GM18951 (cell line): ENCODE data around the gene TBX15.

Experiments
- POLR2A ChIP-seq: IDR thresholded peaks from 4 replicates; pipeline ENCODE4 v1.6.1; 2011; ENCODE audit warnings: mild to moderate bottlenecking; ENCODE audit not compliant: insufficient read length, insufficient read depth; ENCODE audit errors: extremely low read depth
- in situ Hi-C: fragments of 300-500 bp; cut with MboI; formaldehyde crosslinking; loops from one replicate; pipeline ENCODE4 v1.12.0; 2022; ENCODE audit warnings: low sequenced_read_pairs, mixed read lengths, inconsistent platforms; ENCODE audit not compliant: unreplicated experiment

Gene TBX15

DNA sequence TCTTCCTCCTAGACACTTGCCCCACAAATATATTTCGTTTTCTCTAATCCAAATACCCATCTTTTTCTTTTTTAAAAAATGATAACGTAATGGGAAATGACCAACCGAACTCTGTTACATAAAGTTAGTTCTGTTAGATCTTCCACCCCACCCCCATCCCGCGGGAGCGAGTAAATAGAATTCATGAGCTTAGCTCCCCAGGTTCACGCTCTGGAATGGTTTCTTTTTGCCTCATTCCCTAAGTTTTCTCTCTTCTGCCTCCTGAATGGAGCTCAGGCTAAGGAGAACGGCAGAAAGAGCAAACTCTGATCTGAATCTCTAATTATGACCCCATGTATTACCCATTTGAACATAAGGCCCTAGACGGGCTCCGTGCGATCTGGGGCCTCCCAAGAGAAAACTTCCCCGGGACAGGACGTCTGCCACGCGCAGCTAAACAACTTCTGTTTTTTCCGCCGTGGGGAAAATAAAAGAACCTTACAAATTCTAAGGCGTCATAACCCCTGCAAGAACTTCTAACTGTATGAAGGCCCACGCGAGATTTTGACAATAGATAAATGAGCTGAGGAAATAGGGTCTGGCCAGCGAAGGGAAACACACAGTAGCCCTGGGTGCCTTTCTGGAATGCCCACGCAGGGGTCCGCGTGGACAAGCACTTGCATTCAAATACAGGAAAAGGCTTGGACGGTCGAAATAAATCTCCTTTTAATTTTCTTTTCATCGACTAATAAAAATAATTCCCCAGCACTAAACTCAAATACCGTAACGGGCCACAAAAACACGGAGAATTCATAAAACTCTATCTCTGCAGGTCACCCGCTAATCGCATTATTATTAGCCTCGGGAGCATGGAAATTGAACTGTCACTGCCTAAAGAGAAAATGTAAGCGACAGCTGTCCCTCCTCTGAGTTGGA, 2.2 kb downstream of the TBX15 start:
- no peak for TF ChIP-seq POLR2A
- in situ Hi-C loops, result no loop called here

DNA sequence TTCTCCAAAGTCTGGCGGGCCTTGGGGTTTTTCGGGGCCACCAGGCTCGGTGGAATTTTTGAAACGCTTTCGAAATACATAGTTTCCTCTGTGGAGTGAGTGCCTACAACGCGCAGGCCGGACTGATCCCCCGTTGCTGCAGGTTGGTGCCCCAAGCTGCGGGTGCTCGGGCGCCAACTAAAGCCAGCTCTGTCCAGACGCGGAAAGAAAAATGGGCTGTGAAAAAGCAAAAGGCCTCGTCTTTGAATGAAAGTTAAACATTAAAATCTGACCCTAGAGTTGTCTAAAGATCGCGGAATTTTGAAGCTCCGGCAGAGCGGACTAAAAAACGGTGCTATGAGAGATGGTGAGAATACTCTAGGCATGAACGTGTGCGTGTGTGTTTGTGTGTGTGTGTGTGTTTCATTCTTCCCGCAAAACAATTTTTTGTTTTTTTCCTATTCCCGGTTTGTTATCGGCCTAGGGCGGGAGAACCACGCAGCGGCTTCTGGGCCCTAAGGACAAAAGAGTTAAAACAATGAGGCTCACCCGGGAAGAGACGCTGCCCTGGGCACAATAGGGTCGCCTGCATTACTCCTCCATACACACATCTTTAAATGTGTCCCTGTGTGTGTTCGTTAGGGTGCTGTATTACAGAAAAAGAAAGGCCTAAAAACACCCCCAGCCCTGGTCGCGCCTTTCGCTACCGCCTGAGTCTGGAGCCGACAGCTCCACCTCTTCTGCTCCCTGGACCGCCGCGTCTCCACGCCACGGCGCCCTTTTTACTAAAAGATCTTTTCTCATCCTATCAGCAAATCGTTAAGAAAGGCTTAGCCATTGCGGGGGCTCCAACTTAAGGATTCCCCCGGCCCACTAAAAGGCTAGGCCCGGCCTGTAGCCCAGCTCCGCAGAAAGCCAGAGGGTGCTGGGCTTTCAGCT, 3.2 kb downstream of the TBX15 start:
- in situ Hi-C loops, result no loop called here
- TF ChIP-seq POLR2A, result peak; percentile 50

DNA sequence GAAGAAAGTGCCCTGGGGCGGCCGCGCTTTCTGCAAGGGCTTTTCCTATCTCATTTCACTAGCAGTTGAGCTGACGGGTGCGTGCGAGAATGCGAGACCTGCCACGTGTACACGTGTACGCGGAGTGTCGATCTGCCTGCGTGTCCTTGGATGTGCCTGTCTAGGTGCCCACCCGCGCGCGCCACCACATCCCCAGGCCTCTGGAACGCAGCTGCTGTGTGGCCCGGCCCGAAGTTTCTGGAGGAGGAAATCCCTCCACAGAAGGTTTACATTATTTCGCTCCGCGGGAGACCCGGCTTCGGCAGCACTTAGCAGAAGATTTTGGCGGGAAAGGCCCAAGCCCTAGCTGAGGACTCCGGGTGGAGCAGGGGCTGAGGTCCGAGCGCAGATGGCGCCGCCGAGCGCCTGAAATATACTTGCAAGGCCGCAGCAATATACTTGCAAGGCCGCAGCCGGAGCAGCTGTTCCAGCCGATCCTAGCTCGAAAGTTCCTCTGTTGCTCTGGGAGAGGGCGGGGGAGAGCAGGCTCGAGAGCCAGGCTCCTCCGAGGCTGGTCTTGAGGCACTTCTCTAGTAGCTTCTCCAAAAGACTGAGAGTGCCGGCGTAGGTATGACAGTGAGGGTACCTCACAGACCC, 3.9 kb downstream of the TBX15 start:
- TF ChIP-seq POLR2A, result no peak
- in situ Hi-C loops, result no loop called here

DNA sequence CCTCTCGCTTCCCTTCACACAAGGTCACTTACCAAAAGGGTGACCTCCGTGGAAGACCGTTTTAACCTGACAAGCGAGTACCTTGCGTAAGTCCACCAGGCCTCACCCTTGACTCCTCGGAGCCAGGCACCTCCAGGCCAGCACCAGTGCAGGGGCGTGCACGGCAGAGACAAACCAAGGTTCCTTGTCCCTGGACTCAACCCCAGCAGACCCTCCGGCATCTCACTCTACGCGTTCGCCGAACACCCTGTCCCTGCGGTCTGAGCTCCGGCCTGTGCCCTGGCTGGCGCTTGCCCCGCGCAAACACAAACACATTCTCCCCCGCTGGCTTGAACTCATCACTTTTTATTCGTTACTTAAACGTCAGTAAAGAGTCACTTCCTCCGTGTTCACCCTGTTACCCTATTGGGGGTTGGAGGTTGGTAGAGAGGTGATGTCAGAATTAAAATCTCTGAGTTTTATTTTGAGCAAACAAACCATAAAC, 4.5 kb downstream of the TBX15 start:
- in situ Hi-C loops, result no loop called here
- TF ChIP-seq POLR2A, result peak; percentile 47

DNA sequence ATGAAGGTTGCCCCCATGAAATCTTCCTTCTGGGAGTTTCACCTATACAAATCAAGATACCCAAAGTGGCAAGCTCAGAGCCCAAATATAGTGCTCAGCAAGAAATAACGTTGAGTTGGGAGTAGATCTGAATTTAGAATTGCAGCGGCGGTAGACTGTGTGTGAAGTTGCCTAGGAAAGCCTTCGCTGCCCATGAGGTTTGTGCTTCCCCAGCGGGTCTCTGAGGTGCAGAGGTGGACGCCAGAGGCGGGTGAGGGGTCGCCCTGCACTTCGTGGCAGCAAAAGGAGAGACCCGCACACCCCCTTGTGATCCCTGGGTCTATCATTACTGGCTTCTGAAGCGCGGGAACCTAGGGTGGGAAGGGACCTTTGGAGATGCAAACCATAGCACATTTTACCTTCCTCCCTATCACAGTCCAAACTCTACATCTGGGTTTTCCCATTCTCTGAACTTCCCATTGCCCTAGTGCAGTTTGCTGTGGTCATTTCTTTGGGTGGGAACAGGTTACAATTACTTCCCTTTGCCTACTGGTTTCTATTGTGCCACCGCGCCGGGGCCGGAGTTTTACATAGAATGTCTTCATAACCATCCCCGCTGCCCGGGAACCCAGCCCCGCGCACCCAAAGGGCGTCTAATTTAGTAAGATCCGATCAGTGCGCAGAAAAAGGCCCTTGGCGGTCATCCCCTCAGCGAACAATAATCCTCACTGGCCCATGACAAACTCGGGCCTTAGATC, 5.2 kb downstream of the TBX15 start:
- no peak for TF ChIP-seq POLR2A
- in situ Hi-C loops, result no loop called here

DNA sequence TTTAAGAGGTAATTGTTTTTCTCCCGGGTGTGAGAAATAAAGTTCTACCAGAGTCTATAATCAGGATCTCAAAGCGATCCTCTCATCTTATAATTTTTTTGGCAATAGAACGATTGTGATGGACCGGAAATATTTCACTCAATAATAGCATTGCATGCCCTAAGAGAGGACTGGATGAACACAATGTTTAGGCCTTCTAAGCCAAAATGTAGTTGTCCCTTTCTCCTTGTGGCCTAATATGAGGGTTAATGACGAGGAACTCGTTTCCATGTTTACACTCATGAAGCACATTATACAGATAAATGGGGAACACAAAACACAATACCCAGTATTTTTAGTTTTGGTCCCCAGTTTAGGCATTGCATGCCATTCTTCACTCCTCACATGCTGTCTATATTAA, 5.9 kb downstream of the TBX15 start:
- TF ChIP-seq POLR2A, result no peak
- in situ Hi-C loops, result no loop called here

DNA sequence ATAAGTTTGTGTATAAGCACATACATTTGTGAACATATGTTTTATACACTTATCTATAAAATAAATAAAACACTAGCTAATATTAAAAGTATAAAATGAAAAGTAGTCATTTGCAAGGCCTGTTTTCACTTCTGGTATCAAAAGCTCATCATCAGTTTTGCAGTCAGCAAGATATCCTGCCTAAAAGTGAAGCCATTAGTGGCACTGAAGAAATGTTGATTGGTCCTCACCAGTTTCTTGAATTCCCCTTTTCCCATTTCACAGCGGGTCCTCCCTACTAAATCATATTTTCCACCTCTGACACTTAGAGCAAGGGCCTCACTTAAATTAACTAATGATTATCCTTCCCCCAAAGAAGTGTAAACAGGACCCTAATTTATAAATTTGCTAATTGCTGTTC, 6.7 kb downstream of the TBX15 start:
- TF ChIP-seq POLR2A, result no peak
- in situ Hi-C loops, result no loop called here

DNA sequence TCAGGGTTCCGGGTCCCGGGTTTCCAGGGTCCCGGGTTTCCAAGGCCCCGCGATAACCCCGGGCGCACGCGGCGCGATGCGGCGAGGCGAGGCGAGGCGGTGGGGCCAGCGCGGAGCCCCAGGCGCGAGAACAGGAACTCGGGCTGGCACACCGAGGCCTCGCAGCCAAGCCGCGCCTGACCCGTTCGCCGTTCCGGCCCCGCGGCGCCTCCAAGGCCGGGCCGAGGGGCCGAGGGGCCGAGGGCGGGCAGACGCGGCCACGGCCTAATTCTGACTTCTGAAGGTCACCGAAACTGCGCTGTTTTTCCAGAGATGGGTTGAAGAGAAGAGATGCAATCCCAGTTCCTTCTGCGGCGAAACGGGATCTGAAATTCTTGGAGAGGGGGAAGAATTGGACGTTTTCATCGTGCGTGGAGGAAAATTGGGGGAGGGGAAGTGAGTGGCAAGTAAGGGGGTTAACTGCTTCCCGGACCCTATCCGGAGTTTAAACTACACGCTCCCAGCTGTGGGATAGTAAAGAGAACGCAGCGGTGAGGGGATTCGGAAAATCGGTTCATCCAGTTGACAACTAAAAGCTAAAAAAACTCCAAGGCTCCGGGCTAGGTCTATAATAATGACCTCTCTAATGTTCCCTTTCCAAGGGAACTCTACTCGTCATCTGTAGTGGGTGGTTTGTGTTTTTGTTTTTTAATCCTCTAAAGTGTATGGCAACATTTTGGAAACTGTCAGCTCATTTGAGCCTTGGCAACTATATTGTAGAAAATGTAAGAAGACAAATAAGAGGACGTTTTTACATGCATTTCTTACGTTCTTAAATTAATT, 8.2 kb downstream of the TBX15 start:
- in situ Hi-C loops, result no loop called here
- TF ChIP-seq POLR2A, result no peak

DNA sequence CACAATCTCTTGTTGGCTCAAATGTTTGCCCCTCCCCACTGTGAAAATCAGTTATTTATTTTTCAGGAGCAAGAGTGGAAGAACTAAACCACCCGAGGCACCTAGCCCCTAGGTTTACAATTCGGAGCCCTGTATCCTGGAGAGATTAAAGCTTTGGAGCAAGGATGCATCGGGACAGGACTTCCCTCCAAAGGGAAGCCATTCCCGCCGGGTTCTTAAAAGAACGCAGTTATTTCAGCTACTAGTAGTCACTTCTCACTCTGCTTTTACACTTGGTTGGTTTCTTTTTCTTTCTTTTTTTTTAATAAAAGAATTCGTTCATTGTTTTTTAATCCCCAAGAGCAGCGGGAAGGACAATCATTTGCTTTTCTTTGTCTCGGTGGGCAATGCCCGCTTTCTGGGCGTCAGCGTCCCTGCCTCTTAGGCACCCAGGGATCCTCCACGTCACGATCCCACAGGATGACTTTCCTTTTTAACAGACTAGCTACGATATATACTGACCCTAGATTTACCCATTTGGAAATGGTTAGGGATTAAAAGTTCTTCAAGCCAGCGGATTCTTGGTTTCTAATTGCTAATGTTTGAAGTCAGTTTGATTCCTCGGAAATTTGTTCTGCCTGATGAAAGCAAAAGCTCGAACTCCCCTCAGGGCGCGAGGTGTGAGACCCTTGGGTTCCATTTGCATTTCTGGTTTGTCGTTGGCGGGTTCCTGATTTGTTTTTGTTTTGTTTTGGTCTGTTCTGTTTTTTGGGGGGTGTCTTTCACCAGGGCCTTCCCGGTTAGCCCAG, 9.0 kb downstream of the TBX15 start:
- in situ Hi-C loops, result no loop called here
- no peak for TF ChIP-seq POLR2A

DNA sequence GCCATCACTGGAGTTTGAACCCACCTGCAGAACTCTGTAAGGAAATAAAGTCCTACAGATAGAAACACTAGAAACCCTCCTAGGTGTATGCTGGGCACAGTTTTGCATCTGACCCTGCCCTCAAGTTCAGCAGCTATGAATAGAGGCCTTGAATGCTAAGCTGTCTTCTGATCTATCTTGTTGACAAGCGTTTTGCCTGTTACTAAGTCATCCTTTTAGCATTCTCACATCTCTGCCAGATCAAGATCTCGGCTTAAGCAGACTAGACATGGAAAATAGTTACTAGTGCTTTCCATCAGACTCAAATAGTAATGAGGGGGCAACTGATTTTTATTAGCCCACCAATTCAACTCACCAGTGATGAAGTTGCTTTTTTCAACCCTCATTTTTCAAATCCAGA, 10.5 kb downstream of the TBX15 start:
- TF ChIP-seq POLR2A, result no peak
- in situ Hi-C loops, result no loop called here

DNA sequence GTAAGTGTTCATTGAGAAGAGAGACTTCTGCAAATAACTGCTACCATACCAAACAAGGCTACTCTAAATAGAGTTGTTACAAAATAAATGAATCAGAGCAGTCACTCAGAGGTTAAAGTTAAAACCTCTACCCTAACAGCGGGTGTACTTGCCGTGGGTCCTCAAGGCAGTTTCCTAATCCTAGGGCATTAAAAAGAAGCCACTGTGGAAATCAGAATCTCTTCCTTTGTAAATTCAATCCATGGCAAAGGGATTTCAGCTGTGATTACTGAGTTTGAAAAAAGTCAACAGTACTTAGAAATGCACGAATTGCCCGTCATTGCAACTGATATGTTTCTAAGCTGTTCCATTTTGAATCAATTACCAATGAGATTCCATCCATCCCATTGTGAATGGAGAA, 13.5 kb downstream of the TBX15 start:
- in situ Hi-C loops, result no loop called here
- TF ChIP-seq POLR2A, result no peak
